Neuronal stem cell (in vitro differentiated cells): ENCODE results near the gene WRNIP1.

Source experiments
- DNase-seq: peaks from one replicate; pipeline ENCODE4 v3.0.0-alpha.2; 2013; ENCODE audit warnings: low spot score
- H2AFZ ChIP-seq: one replicate; pipeline ENCODE4 v1.6.1; 2013; ENCODE audit warnings: mild to moderate bottlenecking, low read length, inconsistent platforms
- H2AK5ac ChIP-seq: 2 replicates; pipeline ENCODE4 v1.6.1; 2013; ENCODE audit warnings: low read depth, mild to moderate bottlenecking, inconsistent platforms, low read length, moderate library complexity, mixed read lengths
- H2BK120ac ChIP-seq: 2 replicates; pipeline ENCODE4 v1.6.1; 2013; ENCODE audit warnings: low read depth, mild to moderate bottlenecking, inconsistent platforms, low read length, moderate library complexity, mixed read lengths
- H2BK12ac ChIP-seq: one replicate; pipeline ENCODE4 v1.6.1; 2013; ENCODE audit warnings: low read length, inconsistent platforms
- H2BK15ac ChIP-seq: 2 replicates; pipeline ENCODE4 v1.6.1; 2013; ENCODE audit warnings: mild to moderate bottlenecking, low read length, inconsistent platforms, mixed read lengths
- H2BK5ac ChIP-seq: one replicate; pipeline ENCODE4 v1.6.1; 2013; ENCODE audit warnings: inconsistent platforms, mild to moderate bottlenecking, low read length, moderate library complexity
- H3K14ac ChIP-seq: one replicate; pipeline ENCODE4 v1.6.1; 2013; ENCODE audit warnings: low read length, inconsistent platforms
- H3K18ac ChIP-seq: 2 replicates; pipeline ENCODE4 v1.6.1; 2013; ENCODE audit warnings: low read length, inconsistent platforms
- H3K23ac ChIP-seq: 2 replicates; pipeline ENCODE4 v1.6.1; 2013; ENCODE audit warnings: low read depth, mild to moderate bottlenecking, mixed read lengths, low read length, inconsistent platforms; ENCODE audit not compliant: poor library complexity
- H3K27ac ChIP-seq: replicated peaks from 3 replicates; pipeline ENCODE4 v1.5.1; 2013; ENCODE audit warnings: low read length, inconsistent platforms
- H3K27me3 ChIP-seq, 3 experiments: 2 replicates each; pipeline ENCODE4 v1.6.1; 2013; ENCODE audit warnings: low read length in 3 of 3, mild to moderate bottlenecking in 2 of 3, inconsistent platforms in 1 of 3, low read depth in 1 of 3, mixed read lengths in 1 of 3, moderate library complexity in 1 of 3; ENCODE audit not compliant: control insufficient read depth in 3 of 3, insufficient read depth in 3 of 3
- H3K36me3 ChIP-seq, 2 donors: replicated peaks in 1 of 2; 2 replicates each; pipeline ENCODE4 v1.6.1; 2013; ENCODE audit warnings: low read length in 2 of 2; ENCODE audit not compliant: control insufficient read depth in 2 of 2, insufficient read depth in 2 of 2
- H3K4ac ChIP-seq: 2 replicates; pipeline ENCODE4 v1.6.1; 2013; ENCODE audit warnings: inconsistent platforms, mild to moderate bottlenecking, low read length, moderate library complexity
- H3K4me1 ChIP-seq, 2 donors: 1 replicate in 1 of 2; 2 replicates in 1 of 2; pipeline ENCODE4 v1.6.1; 2013; ENCODE audit warnings: low read length in 2 of 2, low read depth in 1 of 2; ENCODE audit not compliant: control insufficient read depth in 2 of 2, insufficient read depth in 1 of 2
- H3K4me2 ChIP-seq: one replicate; pipeline ENCODE4 v1.6.1; 2013; ENCODE audit warnings: mild to moderate bottlenecking, low read length, inconsistent platforms; ENCODE audit not compliant: insufficient read depth, poor library complexity, severe bottlenecking
- H3K4me3 ChIP-seq, 2 donors: 2 replicates each; pipeline ENCODE4 v1.5.1; 2013; ENCODE audit warnings: low read length in 2 of 2, mild to moderate bottlenecking in 2 of 2, inconsistent platforms in 1 of 2, moderate library complexity in 1 of 2
- H3K79me1 ChIP-seq: one replicate; pipeline ENCODE4 v1.6.1; 2013; ENCODE audit warnings: low read depth, mild to moderate bottlenecking, inconsistent platforms, low read length, moderate library complexity
- H3K9ac ChIP-seq: one replicate; pipeline ENCODE4 v1.6.1; 2013; ENCODE audit warnings: mild to moderate bottlenecking, low read depth, low read length, inconsistent platforms; ENCODE audit not compliant: poor library complexity
- H3K9me3 ChIP-seq, 2 donors: replicated peaks in 1 of 2; 2 replicates each; pipeline versions ENCODE3 to v1.6.1; 2013; ENCODE audit warnings: low read length in 2 of 2, mild to moderate bottlenecking in 2 of 2, inconsistent platforms in 1 of 2, low read depth in 1 of 2, mixed read lengths in 1 of 2, moderate library complexity in 1 of 2; ENCODE audit not compliant: control insufficient read depth in 2 of 2, insufficient read depth in 1 of 2
- H4K8ac ChIP-seq: one replicate; pipeline ENCODE4 v1.6.1; 2013; ENCODE audit warnings: low read depth, mild to moderate bottlenecking, inconsistent platforms, low read length, moderate library complexity
- H4K91ac ChIP-seq: one replicate; pipeline ENCODE4 v1.6.1; 2013; ENCODE audit warnings: low read length, low read depth, mild to moderate bottlenecking, inconsistent platforms; ENCODE audit not compliant: poor library complexity
- WGBS, 2 donors: extraction: QIAGEN DNeasy Blood & Tissue Kit; methylation state at CpG; one replicate each; pipeline ENCODE4 v1.1.7; 2013; ENCODE audit warnings: missing lambda C conversion rate in 2 of 2, mixed read lengths in 1 of 2; ENCODE audit not compliant: insufficient read length in 2 of 2, insufficient replicate concordance in 1 of 2; ENCODE audit errors: extremely low coverage in 2 of 2; 5-methylcytosine and 5-hydroxymethylcytosine counted together

The WRNIP1 gene

DNA sequence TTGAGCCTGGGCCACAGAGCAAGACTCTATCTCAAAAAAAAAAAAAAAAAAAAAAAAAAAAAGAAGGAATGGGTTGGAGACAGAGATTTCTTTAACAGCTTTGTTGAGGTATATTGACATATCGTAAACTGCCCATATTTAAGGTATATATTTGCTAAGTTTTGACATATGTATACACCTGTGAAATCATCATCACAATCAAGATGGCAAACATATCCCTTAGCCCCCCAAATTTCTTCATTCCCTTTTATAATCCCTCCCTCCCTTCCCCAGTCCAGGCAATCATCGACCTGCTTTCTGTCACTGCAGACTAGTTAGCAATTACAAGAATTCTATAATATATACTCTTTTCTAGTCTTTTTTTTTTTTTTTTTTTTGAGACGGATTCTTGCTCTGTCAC, 47.5 kb downstream of the WRNIP1 start:
- no peak for DNase-seq
- Histone ChIP-seq H3K4me2 (no peak overlapping the region), H4K8ac (no peak overlapping the region), H2BK5ac (no peak overlapping the region), H2BK120ac (no peak overlapping the region), H3K4ac (no peak overlapping the region), H3K27me3 (no peaks in the 10 kb centered on the region), H4K91ac (no peak overlapping the region), H2BK15ac (no peak overlapping the region), H3K4me3 (no peak overlapping the region), H3K27ac (no peak overlapping the region), H3K18ac (no peak overlapping the region), H2BK12ac (no peak overlapping the region), H3K4me1 (no peaks in the 10 kb centered on the region), H3K14ac (no peak overlapping the region), H3K9me3 (peaks cover 0 to 12% of the 10 kb centered on the region in 2 donors), H2AK5ac (no peak overlapping the region), H3K36me3 (no peaks in the 10 kb centered on the region), H2AFZ (no peak overlapping the region), H3K23ac (no peak overlapping the region), H3K9ac (no peak overlapping the region), H3K79me1 (no peaks in the 10 kb centered on the region)
- no CpG with 5 or more reads among the region's 3 CpGs for WGBS, 2 donors

GRCh38 chr6:2816158-2816557, 51.0 kb downstream of the WRNIP1 start:
- no peak overlapping the region for H3K14ac ChIP-seq
- H2BK12ac ChIP-seq, result no peak overlapping the region
- no peak overlapping the region for H3K18ac ChIP-seq
- no peak overlapping the region for H3K4ac ChIP-seq
- H3K9ac ChIP-seq, result no peak overlapping the region
- no peak overlapping the region for H2BK120ac ChIP-seq
- H2AFZ ChIP-seq, result no peak overlapping the region
- H3K27ac ChIP-seq, result no peak overlapping the region
- no peak overlapping the region for H4K8ac ChIP-seq
- no peak overlapping the region for H4K91ac ChIP-seq
- no peaks in the 10 kb centered on the region for H3K79me1 ChIP-seq
- no peak overlapping the region for H2BK15ac ChIP-seq
- peaks cover 0 to 12% of the 10 kb centered on the region in 2 donors for H3K9me3 ChIP-seq
- H3K4me1 ChIP-seq, result no peaks in the 10 kb centered on the region
- no peak overlapping the region for H3K4me2 ChIP-seq
- no peak overlapping the region for H2AK5ac ChIP-seq
- H2BK5ac ChIP-seq, result no peak overlapping the region
- no peak overlapping the region for H3K23ac ChIP-seq
- no peak overlapping the region for H3K4me3 ChIP-seq
- DNase-seq, result no peak
- H3K36me3 ChIP-seq, result no peaks in the 10 kb centered on the region
- no peaks in the 10 kb centered on the region for H3K27me3 ChIP-seq

DNA sequence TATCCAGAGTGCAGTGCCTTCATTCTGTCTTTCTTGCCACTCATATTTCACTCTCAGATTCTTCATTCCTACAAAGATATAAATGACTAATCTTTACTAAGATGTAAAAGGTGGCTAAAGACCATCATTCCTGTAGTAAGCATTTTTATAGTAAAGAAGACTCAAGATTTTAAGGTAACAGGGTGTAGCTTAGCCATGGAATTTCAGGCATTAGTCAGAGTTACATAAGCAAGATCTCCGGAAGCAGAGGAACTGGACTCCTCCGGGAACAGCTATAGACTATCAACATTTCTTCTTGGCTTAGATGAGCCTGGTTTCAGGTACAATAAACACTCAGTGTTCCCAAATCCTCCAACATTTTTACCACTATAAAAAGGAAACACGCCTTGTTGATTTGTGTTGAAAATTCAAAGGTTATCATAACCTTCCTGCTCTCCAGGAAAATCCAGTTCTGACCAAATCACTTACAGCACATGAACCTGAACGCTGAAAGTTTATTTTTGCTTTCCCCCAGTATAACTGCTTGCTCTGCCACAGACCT, 52.8 kb downstream of the WRNIP1 start:
- Histone ChIP-seq H3K4me1 (no peaks in the 10 kb centered on the region), H3K23ac (no peak overlapping the region), H2BK15ac (no peak overlapping the region), H3K4ac (no peak overlapping the region), H3K18ac (no peak overlapping the region), H3K27ac (no peak overlapping the region), H3K4me3 (no peak overlapping the region), H3K4me2 (no peak overlapping the region), H3K27me3 (no peaks in the 10 kb centered on the region), H3K9me3 (peaks cover 0 to 14% of the 10 kb centered on the region in 2 donors), H3K9ac (no peak overlapping the region), H4K8ac (no peak overlapping the region), H3K36me3 (no peaks in the 10 kb centered on the region), H3K79me1 (no peaks in the 10 kb centered on the region), H3K14ac (no peak overlapping the region), H2AK5ac (no peak overlapping the region), H2AFZ (no peak overlapping the region), H2BK12ac (no peak overlapping the region), H2BK120ac (no peak overlapping the region), H4K91ac (no peak overlapping the region), H2BK5ac (no peak overlapping the region)
- DNase-seq, result no peak
- WGBS, 2 donors, result no CpG with 5 or more reads among the region's 4 CpGs

DNA sequence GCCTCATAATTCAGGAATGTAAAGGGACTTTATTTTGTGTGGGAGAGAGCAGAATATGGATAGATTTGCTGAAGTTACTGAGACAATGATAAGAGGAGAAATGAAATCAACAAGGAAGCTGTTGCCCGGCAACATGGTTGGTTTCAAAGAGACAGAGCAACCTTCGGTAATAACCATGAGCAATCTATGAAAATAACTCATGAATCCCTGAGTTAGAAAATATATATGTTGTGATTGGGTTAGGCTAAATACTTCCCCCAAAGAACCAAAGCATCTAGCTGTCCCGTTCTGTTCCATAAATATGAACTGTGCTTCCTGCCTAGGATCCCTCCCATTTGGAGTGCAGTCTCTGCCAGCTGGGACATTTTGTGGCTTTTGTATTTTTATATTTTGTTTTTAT, 53.4 kb downstream of the WRNIP1 start:
- H2AK5ac ChIP-seq, result no peak overlapping the region
- H3K23ac ChIP-seq, result no peak overlapping the region
- H3K4ac ChIP-seq, result no peak overlapping the region
- no peak overlapping the region for H3K4me3 ChIP-seq
- H3K27ac ChIP-seq, result no peak overlapping the region
- H4K91ac ChIP-seq, result no peak overlapping the region
- no peak overlapping the region for H2AFZ ChIP-seq
- no peaks in the 10 kb centered on the region for H3K79me1 ChIP-seq
- H4K8ac ChIP-seq, result no peak overlapping the region
- no peak overlapping the region for H2BK12ac ChIP-seq
- no peak overlapping the region for H2BK5ac ChIP-seq
- no peak overlapping the region for H3K18ac ChIP-seq
- H3K27me3 ChIP-seq, result no peaks in the 10 kb centered on the region
- no peak overlapping the region for H2BK120ac ChIP-seq
- WGBS, 2 donors, result no CpG with 5 or more reads among the region's 3 CpGs
- H3K4me2 ChIP-seq, result no peak overlapping the region
- H3K4me1 ChIP-seq, result no peaks in the 10 kb centered on the region
- no peak overlapping the region for H3K14ac ChIP-seq
- H2BK15ac ChIP-seq, result no peak overlapping the region
- DNase-seq, result no peak
- H3K9me3 ChIP-seq, result peaks cover 0 to 17% of the 10 kb centered on the region in 2 donors
- no peaks in the 10 kb centered on the region for H3K36me3 ChIP-seq
- no peak overlapping the region for H3K9ac ChIP-seq
